Measurements from ENCODE around the gene BRD3. TPM values are rescaled to one million over a fixed set of nuclear protein-coding genes. Genes with fewer than 3 reads are reported as not detected.

BRD3 gene
- polyA plus RNA-seq, 3 donors: 16.4 to 18.2 (median 17.1) TPM

GRCh38 chr9:134027561-134027960, 40.3 kb downstream of the BRD3 start:
- peaks cover 11% of the 10 kb centered on the region for H3K4me1 Mint-ChIP-seq
- DNase-seq: no peak
- intact Hi-C loops (cut with micrococcal nuclease): loop anchor here (5.0 to 10.0 kb wide), 3 partner anchors 553 to 690 kb away; partner anchors contain the start of genes CACFD1 (in 1 of the 2), SLC2A6 (in 1 of the 2) and SURF6 (in 1 of the 2)
- peaks cover 12 to 13% of the 10 kb centered on the region in 2 donors for H3K4me1 ChIP-seq (ENCODE audit: control insufficient read depth in 1 of 2, insufficient read depth in 2 of 2, low read length in 2 of 2)
- H3K4me3 Mint-ChIP-seq: no peak overlapping the region
- TF ChIP-seq CTCF (IDR thresholded peaks at IDR 0.05): no peak
- H3K4me3 ChIP-seq (replicated peaks in 1 of 3; ENCODE audit: low read depth in 2 of 3, low read length in 3 of 3): no peak overlapping the region
- H3K9me3 Mint-ChIP-seq: peaks cover 0 to 3% (median 0%) of the 10 kb centered on the region in 7 donors
- no peaks in the 10 kb centered on the region for H3K79me2 ChIP-seq (ENCODE audit: insufficient read depth, low read length)
- H3K9ac ChIP-seq (ENCODE audit: insufficient read depth, low read length, poor library complexity, severe bottlenecking): no peak overlapping the region
- no peak overlapping the region for H3K27ac Mint-ChIP-seq
- H3K27me3 ChIP-seq (ENCODE audit: control insufficient read depth in 2 of 2, insufficient read depth in 2 of 2, low read length in 2 of 2): no peaks in the 10 kb centered on the region
- H4K20me1 ChIP-seq (ENCODE audit: insufficient read depth, low read length): peaks cover 3% of the 10 kb centered on the region
- H3K9me3 ChIP-seq (replicated peaks in 1 of 2; ENCODE audit: control insufficient read depth in 1 of 2, insufficient read depth in 1 of 2, low read length in 2 of 2): no peaks in the 10 kb centered on the region
- no peak overlapping the region for H3K27ac ChIP-seq (ENCODE audit: low read depth in 1 of 2, low read length in 2 of 2)
- peaks cover 17 to 34% of the 10 kb centered on the region in 2 donors for H3K36me3 ChIP-seq (replicated peaks in 1 of 2; ENCODE audit: control insufficient read depth in 1 of 2, insufficient read depth in 2 of 2, low read length in 2 of 2)
- no peak overlapping the region for H3K4me2 ChIP-seq (replicated peaks; ENCODE audit: extremely low read depth, low read length, poor library complexity, severe bottlenecking)
- WGBS (ENCODE audit: insufficient coverage): 100% methylated on average over 6 of the region's 7 CpGs
- H3K27me3 Mint-ChIP-seq (ENCODE audit: low read depth in 3 of 3): peaks cover 0 to 3% (median 1%) of the 10 kb centered on the region in 3 donors
- no peak overlapping the region for H2AFZ ChIP-seq (ENCODE audit: insufficient read depth, low read depth, low read length, poor library complexity, severe bottlenecking)
- peaks cover 14 to 37% of the 10 kb centered on the region in 2 donors for H3K36me3 Mint-ChIP-seq

- Histone ChIP-seq H3K9ac (ENCODE audit: insufficient read depth, low read length, poor library complexity, severe bottlenecking) (no peak overlapping the region), H3K4me2 (replicated peaks; ENCODE audit: extremely low read depth, low read length, poor library complexity, severe bottlenecking) (no peak overlapping the region), H4K20me1 (ENCODE audit: insufficient read depth, low read length) (peaks cover 3% of the 10 kb centered on the region), H3K4me3 (replicated peaks in 1 of 3; ENCODE audit: low read depth in 2 of 3, low read length in 3 of 3) (no peak overlapping the region), H3K79me2 (ENCODE audit: insufficient read depth, low read length) (no peaks in the 10 kb centered on the region), H3K9me3 (replicated peaks in 1 of 2; ENCODE audit: control insufficient read depth in 1 of 2, insufficient read depth in 1 of 2, low read length in 2 of 2) (no peaks in the 10 kb centered on the region), H3K4me1 (ENCODE audit: control insufficient read depth in 1 of 2, insufficient read depth in 2 of 2, low read length in 2 of 2) (peaks cover 12 to 13% of the 10 kb centered on the region in 2 donors), H3K27ac (ENCODE audit: low read depth in 1 of 2, low read length in 2 of 2) (no peak overlapping the region), H3K27me3 (ENCODE audit: control insufficient read depth in 2 of 2, insufficient read depth in 2 of 2, low read length in 2 of 2) (no peaks in the 10 kb centered on the region), H2AFZ (ENCODE audit: insufficient read depth, low read depth, low read length, poor library complexity, severe bottlenecking) (no peak overlapping the region), H3K36me3 (replicated peaks in 1 of 2; ENCODE audit: control insufficient read depth in 1 of 2, insufficient read depth in 2 of 2, low read length in 2 of 2) (peaks cover 14 to 29% of the 10 kb centered on the region in 2 donors)
- WGBS (ENCODE audit: insufficient coverage): 83% methylated on average over 3 of the region's 8 CpGs
- H3K27me3 Mint-ChIP-seq (ENCODE audit: low read depth in 3 of 3): peaks cover 0 to 3% (median 1%) of the 10 kb centered on the region in 3 donors
- H3K4me1 Mint-ChIP-seq: peaks cover 11% of the 10 kb centered on the region
- peaks cover 11 to 32% of the 10 kb centered on the region in 2 donors for H3K36me3 Mint-ChIP-seq
- intact Hi-C loops (cut with micrococcal nuclease): loop anchor here (5.0 to 10.0 kb wide), 3 partner anchors 552 to 690 kb away; partner anchors contain the start of genes CACFD1 (in 1 of the 2), SLC2A6 (in 1 of the 2) and SURF6 (in 1 of the 2)
- no peak overlapping the region for H3K27ac Mint-ChIP-seq
- DNase-seq: no peak
- H3K9me3 Mint-ChIP-seq: peaks cover 0 to 3% (median 0%) of the 10 kb centered on the region in 7 donors
- TF ChIP-seq CTCF (IDR thresholded peaks at IDR 0.05): no peak
- H3K4me3 Mint-ChIP-seq: no peak overlapping the region
Observed at GRCh38 chr9:134026981-134027380, 40.8 kb downstream of the BRD3 start.
